GM18498 (cell line): ENCODE measurements around the gene LMNTD2.

ENCODE experiments used
- ATAC-seq: cut with Tn5 transposase; IDR thresholded peaks from one replicate; pipeline ENCODE4 v1.9.1; 2021; ENCODE audit warnings: mild to moderate bottlenecking, moderate library complexity; ENCODE audit not compliant: unreplicated experiment

Gene LMNTD2

DNA sequence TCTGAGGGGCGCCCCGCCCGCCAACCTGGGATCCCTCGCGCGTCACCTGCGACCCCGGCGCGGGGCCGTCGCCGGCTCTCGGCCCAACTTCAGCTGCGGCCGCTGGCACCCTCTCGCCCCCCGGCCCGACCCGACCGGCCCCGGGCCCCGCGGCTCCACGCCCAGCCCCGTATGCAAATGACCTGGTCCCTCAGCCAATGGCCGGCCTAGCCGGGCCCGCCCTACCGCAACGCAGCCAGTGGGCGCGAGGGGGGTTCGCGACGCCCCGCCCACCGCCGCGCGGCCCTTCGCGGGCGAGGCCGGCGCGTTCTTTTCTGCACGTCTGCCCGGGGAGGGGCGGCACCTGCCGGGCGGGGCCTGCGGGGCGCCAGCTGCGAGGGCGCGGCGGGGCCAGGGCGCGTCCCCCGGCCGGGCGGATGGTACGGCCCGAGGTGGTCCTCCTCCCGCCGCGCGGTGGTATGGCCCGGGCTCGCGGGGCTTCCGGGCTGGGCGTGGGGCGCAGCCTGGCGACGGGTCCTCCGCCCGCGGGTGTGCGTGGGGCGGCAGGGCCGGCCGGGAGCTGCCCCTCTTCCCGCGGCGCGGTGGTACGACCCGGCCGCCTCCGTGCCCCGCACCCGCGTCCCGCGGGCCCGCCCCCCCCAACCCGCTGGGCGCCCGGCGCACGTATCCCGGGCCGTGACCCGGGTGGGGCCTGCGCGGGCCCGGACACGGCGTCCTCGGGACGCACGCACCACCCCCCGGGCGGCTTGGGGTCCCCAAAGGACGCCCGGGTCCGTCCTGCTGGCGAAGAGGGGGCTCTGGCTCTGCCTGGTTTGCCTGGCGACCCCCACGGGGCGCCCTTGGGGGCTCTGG lies 8.0 kb upstream of the LMNTD2 start:
- peak; percentile 87 for ATAC-seq

- ATAC-seq = no peak
Measured at GRCh38 chr11:567629-568292, 7.2 kb upstream of the LMNTD2 start.

- ATAC-seq = no peak
Measured at GRCh38 chr11:567011-567628, 6.6 kb upstream of the LMNTD2 start.

DNA sequence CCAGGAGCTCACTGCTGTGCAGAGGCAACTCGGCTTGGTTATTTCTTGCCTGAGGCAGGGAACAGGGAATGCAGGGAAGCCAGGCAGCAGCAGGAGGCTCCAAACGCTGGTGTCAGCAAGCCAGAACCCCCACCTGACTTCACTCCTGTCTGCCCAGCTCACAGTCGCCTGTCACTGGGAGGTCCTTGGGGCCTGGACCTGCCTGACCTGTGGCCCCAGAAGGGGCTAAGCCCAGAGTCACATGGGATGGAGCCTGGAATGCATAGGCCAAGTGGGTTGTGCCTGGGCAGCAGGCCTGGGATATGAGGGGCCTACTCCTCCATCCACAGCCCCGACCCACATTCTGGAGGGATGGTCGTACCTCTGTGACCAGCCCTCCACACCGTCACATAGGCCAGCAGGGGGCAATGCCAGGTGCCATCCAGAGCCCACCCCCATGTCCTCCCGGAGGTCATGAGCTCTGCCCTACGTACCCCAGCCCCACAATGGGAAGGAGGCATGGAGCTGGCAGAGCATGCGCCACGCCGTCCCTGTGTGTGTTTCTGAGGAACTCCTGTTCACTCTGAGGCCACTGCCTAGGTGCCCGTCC lies 5.5 kb upstream of the LMNTD2 start:
- ATAC-seq = no peak

GRCh38 chr11:563812-564578 lies 3.5 kb upstream of the LMNTD2 start:
- ATAC-seq = no peak

- no peak for ATAC-seq
Measured at GRCh38 chr11:563066-563811, 2.7 kb upstream of the LMNTD2 start.

GRCh38 chr11:562046-562645 lies 1.6 kb upstream of the LMNTD2 start:
- ATAC-seq = no peak

GRCh38 chr11:561148-562003 lies 838 bp upstream of the LMNTD2 start:
- ATAC-seq = peak; percentile 15

GRCh38 chr11:559712-560304 lies 730 bp downstream of the LMNTD2 start:
- ATAC-seq = no peak

- ATAC-seq = no peak
Measured at GRCh38 chr11:559020-559620, 1.4 kb downstream of the LMNTD2 start.

DNA sequence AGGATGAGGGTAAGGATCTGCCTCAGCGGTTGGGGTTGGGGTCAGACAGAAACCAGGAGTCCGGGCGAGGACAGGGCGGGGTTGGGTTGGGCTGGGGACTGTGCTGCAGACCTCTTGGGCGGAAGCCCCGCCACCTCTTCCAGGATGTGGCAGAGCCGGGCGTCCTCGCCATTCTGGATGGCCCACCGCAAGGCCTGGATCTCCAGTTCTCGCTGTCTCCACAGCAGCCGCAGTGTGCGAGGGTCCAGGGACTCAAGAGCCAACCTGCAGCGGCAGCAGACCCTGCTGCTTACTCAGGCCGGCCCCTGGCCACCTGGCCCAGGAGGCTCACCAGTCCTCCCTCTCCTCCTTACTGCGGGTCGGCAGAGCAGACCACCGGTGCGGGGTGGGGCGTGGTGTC lies 2.0 kb downstream of the LMNTD2 start:
- no peak for ATAC-seq

- no peak for ATAC-seq
Measured at GRCh38 chr11:557328-558132, 3.0 kb downstream of the LMNTD2 start.

DNA sequence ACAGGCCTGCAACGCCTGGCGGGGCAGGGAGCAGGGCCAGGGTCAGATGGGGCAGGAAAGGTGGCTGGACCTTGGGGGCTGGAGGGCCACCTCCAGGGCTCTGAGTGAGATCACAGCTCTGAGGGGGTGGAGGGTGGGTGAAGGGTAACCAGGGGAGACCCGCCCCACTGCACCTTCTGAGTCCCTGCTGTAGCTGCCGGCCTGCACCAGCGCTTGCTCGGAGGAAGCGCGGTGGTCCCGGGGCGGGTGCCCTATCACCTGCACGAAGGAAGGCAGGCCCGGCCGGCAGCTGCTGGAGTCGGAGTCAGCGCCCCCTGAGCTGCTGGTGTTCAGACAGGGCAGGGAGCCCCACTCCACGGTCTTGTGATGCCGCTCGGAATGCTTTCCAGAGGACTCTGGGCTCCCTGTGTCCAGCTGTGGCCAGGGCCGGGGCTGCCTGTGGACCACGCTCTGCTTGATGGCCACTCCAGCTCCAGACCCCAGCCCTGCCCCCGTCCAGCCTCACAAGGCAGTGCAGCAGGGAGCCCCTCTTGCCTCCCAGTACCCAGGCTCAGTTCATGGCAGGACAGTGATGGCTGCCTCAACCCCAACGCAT lies 3.8 kb downstream of the LMNTD2 start:
- ATAC-seq = no peak

- ATAC-seq = no peak
Measured at GRCh38 chr11:555780-556661, 4.5 kb downstream of the LMNTD2 start.

- no peak for ATAC-seq
Measured at GRCh38 chr11:555227-555779, 5.2 kb downstream of the LMNTD2 start.
